Vagina (tissue), 2 donors: ENCODE data around the gene ENTPD8.

Experiments used
- CTCF ChIP-seq, 3 experiments: fragments of 450-650 bp in 2 of 3; fragments of 200-600 bp in 1 of 3; sonication (generic) in 1 of 3; IDR thresholded peaks; one replicate each; pipeline ENCODE4 v1.5.1; 2017 to 2019; ENCODE audit warnings: antibody characterized with exemption in 3 of 3, mild to moderate bottlenecking in 2 of 3, moderate library complexity in 2 of 3
- POLR2A ChIP-seq, 2 donors: fragments of 450-650 bp; IDR thresholded peaks; one replicate each; pipeline ENCODE4 v1.6.1; 2017; ENCODE audit warnings: antibody characterized with exemption in 2 of 2, mild to moderate bottlenecking in 2 of 2, moderate library complexity in 2 of 2

- TF ChIP-seq CTCF (IDR thresholded peaks at IDR 0.05) (no peak), POLR2A (IDR thresholded peaks at IDR 0.05) (no peak)
These were observed 23.3 kb upstream of the ENTPD8 start for GRCh38 chr9:137464291-137464999.
